Skeletal muscle tissue (tissue), 4 donors: ENCODE data around the gene SLC12A8. TPM values are rescaled to one million over a fixed set of nuclear protein-coding genes. Genes with fewer than 3 reads are reported as not detected.

Source experiments
- H3K27ac ChIP-seq: one replicate; pipeline ENCODE4 v1.7.0; 2013; ENCODE audit warnings: mild to moderate bottlenecking, low read depth, low read length, inconsistent platforms
- H3K27me3 ChIP-seq, 3 donors: one replicate each; pipeline ENCODE4 v1.7.0; 2013; ENCODE audit warnings: low read length in 3 of 3; ENCODE audit not compliant: control insufficient read depth in 3 of 3, insufficient read depth in 3 of 3
- H3K36me3 ChIP-seq, 3 donors: one replicate each; pipeline ENCODE4 v1.7.0; 2013; ENCODE audit warnings: low read length in 3 of 3; ENCODE audit not compliant: control insufficient read depth in 3 of 3, insufficient read depth in 3 of 3
- H3K4me1 ChIP-seq, 3 donors: one replicate each; pipeline ENCODE4 v1.7.0; 2013; ENCODE audit warnings: low read length in 3 of 3, mild to moderate bottlenecking in 3 of 3; ENCODE audit not compliant: control insufficient read depth in 3 of 3, insufficient read depth in 3 of 3
- H3K4me3 ChIP-seq, 3 donors: one replicate each; pipeline ENCODE4 v1.7.0; 2013; ENCODE audit warnings: low read length in 3 of 3
- H3K9ac ChIP-seq, 3 donors: one replicate each; pipeline ENCODE4 v1.7.0; 2013; ENCODE audit warnings: low read length in 3 of 3, mild to moderate bottlenecking in 3 of 3, moderate library complexity in 2 of 3, low read depth in 1 of 3
- H3K9me3 ChIP-seq, 3 donors: one replicate each; pipeline ENCODE4 v1.7.0; 2013; ENCODE audit warnings: low read length in 3 of 3; ENCODE audit not compliant: control insufficient read depth in 3 of 3
- total RNA-seq: library from RNA; depleted of rRNA; stranded (reverse); fragments of >200 nt; gene quantifications from one replicate; pipeline ENCODE4 v1.2.3, GENCODE V29; 2014
- donor health status: Osteomylitis.

The SLC12A8 gene
- total RNA-seq, 1 donor from 2014 or later, result 1.0 TPM

DNA sequence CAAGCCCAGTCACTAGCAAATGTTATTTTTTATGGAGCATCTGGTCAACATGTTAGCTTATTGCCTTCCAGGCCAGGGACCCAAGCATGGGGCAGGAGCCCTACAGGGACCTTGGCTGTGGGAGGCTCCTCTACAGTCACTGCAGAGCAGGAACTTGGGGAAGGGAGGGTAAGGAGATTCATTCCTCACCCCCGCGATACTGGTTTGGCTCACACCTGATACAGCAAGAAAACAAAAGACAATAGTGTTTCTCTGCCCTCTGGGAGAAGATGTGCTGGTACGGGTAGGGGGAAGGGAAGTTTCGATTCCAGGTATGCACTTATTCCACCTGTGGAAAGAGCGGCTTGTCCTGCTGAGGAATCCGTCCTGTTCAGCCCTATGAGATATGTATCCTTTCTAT lies 77.6 kb downstream of the SLC12A8 start:
- Histone ChIP-seq H3K27ac (no peak overlapping the region), H3K9me3 (no peaks in the 10 kb centered on the region), H3K36me3 (no peaks in the 10 kb centered on the region), H3K4me1 (peaks cover 15 to 23% (median 22%) of the 10 kb centered on the region in 3 donors), H3K27me3 (no peaks in the 10 kb centered on the region), H3K4me3 (no peak overlapping the region), H3K9ac (no peak overlapping the region)

DNA sequence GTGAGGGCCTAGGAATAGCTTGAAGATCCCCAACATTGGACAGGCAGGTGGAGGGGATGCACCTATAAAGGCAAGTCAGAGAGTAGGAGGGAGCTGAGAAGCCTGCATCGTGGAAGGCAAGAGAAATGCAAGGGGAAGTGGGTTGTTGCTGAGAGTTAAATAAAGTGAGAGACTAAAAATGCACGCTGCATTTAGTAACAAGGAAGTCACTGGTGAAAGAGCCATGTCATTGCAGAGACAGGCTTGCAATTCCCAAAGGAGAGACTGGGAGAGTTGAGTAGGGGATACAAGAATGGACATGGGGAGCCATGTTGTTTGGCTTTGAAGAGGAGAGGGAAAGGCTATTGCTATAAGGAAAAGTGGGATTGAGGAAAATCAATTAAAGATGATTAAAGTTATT lies 79.7 kb downstream of the SLC12A8 start:
- peaks cover 20 to 30% (median 29%) of the 10 kb centered on the region in 3 donors for H3K4me1 ChIP-seq
- no peak overlapping the region for H3K4me3 ChIP-seq

DNA sequence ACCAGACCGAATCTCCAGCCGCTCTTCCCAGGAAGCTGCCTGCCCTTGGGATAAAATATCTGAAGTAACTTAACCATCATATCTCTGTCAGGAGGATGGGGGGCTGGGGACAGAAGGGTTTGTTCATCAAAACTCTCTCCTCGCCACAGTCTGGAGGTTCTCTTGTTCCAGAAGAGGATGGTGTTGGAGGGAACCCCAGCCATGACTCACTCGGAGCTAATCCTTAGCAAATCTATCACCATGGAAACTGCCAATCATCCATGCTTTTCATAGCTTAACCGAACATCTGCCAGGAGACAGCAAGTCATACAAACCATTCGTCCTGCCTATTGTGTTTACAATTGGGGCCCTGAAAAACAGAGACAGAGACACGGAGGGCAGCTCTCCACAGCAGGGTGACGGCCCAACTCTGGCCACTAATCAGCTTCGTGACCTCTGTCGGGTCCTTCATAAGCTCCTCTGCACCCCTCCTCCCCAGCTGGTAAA lies 83.0 kb downstream of the SLC12A8 start:
- no peaks in the 10 kb centered on the region for H3K27me3 ChIP-seq
- H3K27ac ChIP-seq, result peak overlapping the region; percentile 77
- H3K9ac ChIP-seq, result peak overlapping the region in 1 of 3 donors; percentile 63
- H3K4me3 ChIP-seq, result no peak overlapping the region
- no peaks in the 10 kb centered on the region for H3K9me3 ChIP-seq
- H3K4me1 ChIP-seq, result peaks cover 15 to 23% (median 21%) of the 10 kb centered on the region in 3 donors
- H3K36me3 ChIP-seq, result no peaks in the 10 kb centered on the region

More for the DNA sequence above, 79.7 kb downstream of the SLC12A8 start:
- H3K36me3 ChIP-seq, result no peaks in the 10 kb centered on the region
- no peaks in the 10 kb centered on the region for H3K27me3 ChIP-seq
- H3K27ac ChIP-seq, result no peak overlapping the region
- no peak overlapping the region for H3K9ac ChIP-seq
- H3K9me3 ChIP-seq, result no peaks in the 10 kb centered on the region

DNA sequence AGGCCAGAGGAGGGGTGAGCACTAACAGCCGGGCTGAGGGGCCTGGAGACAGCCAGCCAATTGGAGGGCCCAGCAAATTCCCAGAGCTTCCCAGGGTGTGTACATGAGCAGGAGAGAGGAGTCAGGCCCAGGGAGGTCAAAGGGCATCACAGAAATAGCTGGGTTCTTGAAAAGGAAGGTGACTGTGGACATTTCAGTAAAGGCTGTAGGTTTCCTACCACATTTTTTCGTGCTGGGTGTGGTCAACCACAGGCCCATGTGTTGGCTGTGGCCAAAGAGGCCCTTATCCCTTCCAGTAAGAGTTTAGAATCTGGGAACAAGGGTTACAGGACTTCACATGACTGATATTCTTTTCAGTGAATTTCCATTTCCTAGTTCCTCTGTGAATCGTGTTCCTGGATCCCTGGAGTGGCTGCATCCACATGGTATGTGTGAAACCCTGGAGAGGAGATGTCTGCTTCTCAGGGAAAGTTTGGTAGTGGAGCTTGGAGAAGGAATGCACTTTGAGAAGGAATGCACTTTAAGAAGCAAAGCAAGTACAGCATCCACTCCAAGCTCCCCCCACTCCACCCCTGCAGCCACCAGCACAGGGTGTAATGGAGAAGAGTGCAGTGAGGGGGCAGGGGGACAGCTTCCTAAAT lies 83.6 kb downstream of the SLC12A8 start:
- Histone ChIP-seq H3K4me1 (peaks cover 15 to 23% (median 21%) of the 10 kb centered on the region in 3 donors), H3K9me3 (no peaks in the 10 kb centered on the region), H3K9ac (no peak overlapping the region), H3K36me3 (no peaks in the 10 kb centered on the region), H3K27me3 (no peaks in the 10 kb centered on the region), H3K27ac (peak overlapping the region; percentile 77), H3K4me3 (no peak overlapping the region)

DNA sequence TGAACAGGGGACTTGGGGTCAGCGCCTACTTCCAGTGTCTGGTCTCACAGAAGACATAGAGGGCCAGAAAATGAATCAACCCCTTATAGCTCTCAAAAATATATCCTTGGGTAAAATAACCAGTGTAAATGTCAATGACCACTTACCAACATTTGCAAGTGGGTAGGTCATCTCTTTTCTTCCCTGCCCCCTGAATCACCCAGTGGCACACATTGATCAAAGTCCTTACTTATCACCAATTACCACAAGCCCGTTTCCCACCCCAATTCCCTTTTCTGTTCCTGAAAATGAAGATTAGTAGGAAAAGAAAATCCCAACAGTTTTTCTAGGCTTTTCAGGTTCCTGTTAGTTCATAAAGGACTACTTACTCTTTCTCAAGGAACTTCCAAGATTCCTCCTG lies 86.2 kb downstream of the SLC12A8 start:
- no peak overlapping the region for H3K4me3 ChIP-seq
- H3K27me3 ChIP-seq, result no peaks in the 10 kb centered on the region
- no peaks in the 10 kb centered on the region for H3K9me3 ChIP-seq
- no peak overlapping the region for H3K27ac ChIP-seq
- no peak overlapping the region for H3K9ac ChIP-seq
- H3K4me1 ChIP-seq, result peaks cover 15 to 23% (median 23%) of the 10 kb centered on the region in 3 donors
- H3K36me3 ChIP-seq, result no peaks in the 10 kb centered on the region

DNA sequence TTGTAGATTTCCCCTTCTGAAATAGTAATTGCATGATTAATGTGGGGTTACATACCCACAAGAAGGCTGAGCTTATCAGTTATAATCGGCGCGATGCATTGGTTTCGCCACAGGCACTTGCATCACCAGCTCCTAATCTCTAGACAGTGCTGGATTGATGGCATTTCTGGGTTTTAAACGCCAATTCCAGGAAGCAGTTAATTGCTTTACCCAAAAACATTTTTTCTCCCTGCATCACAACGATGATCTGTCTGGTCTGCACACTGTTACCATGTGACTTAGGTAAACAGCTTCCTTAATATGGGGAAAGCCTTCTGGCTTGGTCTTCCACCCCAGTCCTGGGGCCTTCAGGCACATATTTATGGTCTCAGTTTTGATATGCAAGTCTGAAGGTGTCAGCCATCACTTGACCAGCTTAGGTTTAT lies 86.7 kb downstream of the SLC12A8 start:
- Histone ChIP-seq H3K27me3 (no peaks in the 10 kb centered on the region), H3K4me1 (peaks cover 17 to 28% (median 27%) of the 10 kb centered on the region in 3 donors), H3K36me3 (no peaks in the 10 kb centered on the region), H3K27ac (no peak overlapping the region), H3K9me3 (no peaks in the 10 kb centered on the region), H3K4me3 (no peak overlapping the region), H3K9ac (no peak overlapping the region)

DNA sequence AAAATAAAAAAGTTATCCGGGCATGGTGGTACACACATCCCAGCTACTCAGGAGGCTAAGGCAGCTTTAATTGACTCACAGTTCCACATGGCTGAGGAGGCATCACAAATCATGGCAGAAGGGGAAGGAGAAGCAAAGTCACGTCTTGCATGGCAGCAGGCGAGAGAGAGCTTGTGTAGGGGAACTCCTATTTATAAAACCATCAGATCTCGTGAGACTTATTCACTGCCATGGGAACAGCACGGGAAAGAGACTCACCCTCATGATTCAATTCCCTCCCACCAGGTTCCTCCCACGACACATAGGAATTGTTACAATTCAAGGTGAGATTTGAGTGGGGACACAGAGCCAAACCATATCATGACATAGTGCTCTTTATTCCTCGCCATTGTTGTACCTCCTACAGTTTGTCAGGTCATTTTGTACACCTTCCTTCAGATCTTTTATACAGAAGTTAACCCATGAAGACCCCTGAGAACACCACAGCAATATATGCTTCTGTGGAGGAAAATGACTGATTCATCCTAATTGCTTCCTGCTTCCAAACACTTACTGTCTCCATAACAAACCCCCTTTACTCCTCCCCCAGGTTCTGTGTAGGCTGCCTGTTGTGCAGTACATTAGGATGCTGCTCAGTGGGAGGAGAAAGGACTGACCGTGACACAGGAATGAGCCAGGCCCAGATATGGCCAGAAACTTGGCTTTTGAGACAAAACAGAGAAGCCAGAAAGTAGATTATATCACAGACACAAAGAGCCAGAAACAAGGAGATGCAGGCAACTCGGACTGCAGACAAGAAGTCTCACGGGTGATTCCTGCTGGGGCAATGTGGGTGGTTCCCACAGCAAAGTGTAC lies 88.9 kb downstream of the SLC12A8 start:
- Histone ChIP-seq H3K27me3 (no peaks in the 10 kb centered on the region), H3K9me3 (no peaks in the 10 kb centered on the region), H3K27ac (no peak overlapping the region), H3K4me1 (peaks cover 10 to 17% (median 14%) of the 10 kb centered on the region in 3 donors), H3K9ac (no peak overlapping the region), H3K4me3 (no peak overlapping the region), H3K36me3 (no peaks in the 10 kb centered on the region)

DNA sequence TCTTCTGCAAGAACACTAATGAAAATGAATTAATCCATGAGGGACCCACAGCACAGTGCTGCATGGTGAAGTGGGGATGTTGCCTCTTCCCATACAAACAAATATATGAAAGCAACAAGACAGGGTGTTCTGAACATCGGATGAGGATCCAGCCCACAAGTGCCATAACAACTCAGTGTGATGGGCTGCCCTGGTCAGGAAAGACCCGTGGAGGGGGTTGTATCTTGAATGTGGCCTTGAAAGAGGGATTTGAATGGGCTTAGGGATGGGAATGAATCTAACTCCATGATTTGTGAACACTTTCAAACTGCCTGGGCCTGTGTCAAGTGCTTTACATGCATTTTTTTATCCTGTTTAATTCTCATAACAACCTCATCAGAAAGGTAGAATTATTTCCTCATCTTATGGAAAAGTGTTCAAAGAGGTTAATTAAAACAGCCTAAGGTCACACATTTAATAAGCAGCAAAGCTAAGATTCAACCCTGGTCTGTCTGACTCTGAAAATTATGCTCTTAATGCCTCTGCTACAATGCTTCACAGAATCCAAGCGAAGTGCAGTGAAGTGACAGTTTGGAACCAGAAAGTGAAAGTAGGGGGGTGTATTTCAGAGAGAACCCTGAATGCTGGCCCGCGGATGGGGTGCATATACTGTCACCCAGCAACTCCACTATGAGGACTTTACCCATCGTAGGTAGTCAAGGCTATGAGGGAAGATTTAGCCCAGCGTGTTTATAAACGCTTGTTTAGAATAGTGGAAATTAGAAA lies 91.1 kb downstream of the SLC12A8 start:
- H3K27ac ChIP-seq, result no peak overlapping the region
- no peaks in the 10 kb centered on the region for H3K9me3 ChIP-seq
- peaks cover 18 to 22% (median 21%) of the 10 kb centered on the region in 3 donors for H3K4me1 ChIP-seq
- H3K9ac ChIP-seq, result no peak overlapping the region
- no peak overlapping the region for H3K4me3 ChIP-seq
- no peaks in the 10 kb centered on the region for H3K27me3 ChIP-seq
- H3K36me3 ChIP-seq, result no peaks in the 10 kb centered on the region

DNA sequence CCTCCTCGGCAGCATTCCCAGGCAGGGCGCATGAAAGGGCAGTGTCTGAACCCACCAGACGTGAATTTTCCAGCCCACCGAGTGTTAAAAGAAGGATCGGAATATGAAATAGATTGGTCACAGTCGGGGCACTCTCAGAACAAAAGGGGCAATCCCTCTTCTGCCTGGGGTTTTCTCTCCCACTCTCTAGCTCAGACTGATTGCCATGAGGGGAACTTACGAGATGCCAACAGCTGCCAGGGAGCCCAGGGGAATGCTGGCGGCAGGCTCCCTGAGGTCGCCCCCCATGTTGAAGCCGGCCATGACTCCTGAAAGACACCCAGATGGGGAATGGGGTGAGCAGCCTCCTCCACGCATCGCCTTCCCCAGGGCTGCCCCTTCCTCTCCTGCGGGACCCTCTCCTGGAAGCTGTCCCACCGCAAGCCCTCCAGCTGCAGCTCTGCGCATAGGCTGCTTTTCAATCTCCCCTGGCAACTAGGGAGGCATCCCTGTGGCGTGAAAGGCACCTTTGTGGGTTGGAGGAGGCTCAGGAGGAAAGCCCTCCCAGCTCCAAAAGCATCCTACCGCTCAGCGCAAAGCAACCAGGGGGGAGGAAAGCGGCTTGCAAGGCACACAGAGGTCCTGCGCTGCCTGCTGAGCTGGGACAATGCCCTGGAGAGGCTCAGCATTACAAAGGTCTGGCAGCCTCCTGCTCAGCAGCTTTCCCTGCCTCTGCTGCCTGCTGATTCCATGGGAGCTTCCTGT lies 92.0 kb downstream of the SLC12A8 start:
- Histone ChIP-seq H3K36me3 (no peaks in the 10 kb centered on the region), H3K27me3 (no peaks in the 10 kb centered on the region), H3K27ac (no peak overlapping the region), H3K4me3 (peak overlapping the region; percentile 15 to 35 (median 19)), H3K9me3 (no peaks in the 10 kb centered on the region), H3K4me1 (peaks cover 27 to 31% (median 27%) of the 10 kb centered on the region in 3 donors), H3K9ac (peak overlapping the region in 1 of 3 donors; percentile 33)
